Neuronal stem cell (in vitro differentiated cells): Measurements from ENCODE around the gene TPX2.
A peak's percentile ranks its signal among the peaks of the same experiment; 100 is the strongest.

Source experiments
- DNase-seq: peaks from one replicate; pipeline ENCODE4 v3.0.0-alpha.2; 2013; ENCODE audit warnings: low spot score
- H2AFZ ChIP-seq: one replicate; pipeline ENCODE4 v1.6.1; 2013; ENCODE audit warnings: mild to moderate bottlenecking, low read length, inconsistent platforms
- H2AK5ac ChIP-seq: 2 replicates; pipeline ENCODE4 v1.6.1; 2013; ENCODE audit warnings: low read depth, mild to moderate bottlenecking, inconsistent platforms, low read length, moderate library complexity, mixed read lengths
- H2BK120ac ChIP-seq: 2 replicates; pipeline ENCODE4 v1.6.1; 2013; ENCODE audit warnings: low read depth, mild to moderate bottlenecking, inconsistent platforms, low read length, moderate library complexity, mixed read lengths
- H2BK12ac ChIP-seq: one replicate; pipeline ENCODE4 v1.6.1; 2013; ENCODE audit warnings: low read length, inconsistent platforms
- H2BK15ac ChIP-seq: 2 replicates; pipeline ENCODE4 v1.6.1; 2013; ENCODE audit warnings: mild to moderate bottlenecking, low read length, inconsistent platforms, mixed read lengths
- H2BK5ac ChIP-seq: one replicate; pipeline ENCODE4 v1.6.1; 2013; ENCODE audit warnings: inconsistent platforms, mild to moderate bottlenecking, low read length, moderate library complexity
- H3K14ac ChIP-seq: one replicate; pipeline ENCODE4 v1.6.1; 2013; ENCODE audit warnings: low read length, inconsistent platforms
- H3K18ac ChIP-seq: 2 replicates; pipeline ENCODE4 v1.6.1; 2013; ENCODE audit warnings: low read length, inconsistent platforms
- H3K23ac ChIP-seq: 2 replicates; pipeline ENCODE4 v1.6.1; 2013; ENCODE audit warnings: low read depth, mild to moderate bottlenecking, mixed read lengths, low read length, inconsistent platforms; ENCODE audit not compliant: poor library complexity
- H3K27ac ChIP-seq: replicated peaks from 3 replicates; pipeline ENCODE4 v1.5.1; 2013; ENCODE audit warnings: low read length, inconsistent platforms
- H3K27me3 ChIP-seq, 3 experiments: 2 replicates each; pipeline ENCODE4 v1.6.1; 2013; ENCODE audit warnings: low read length in 3 of 3, mild to moderate bottlenecking in 2 of 3, inconsistent platforms in 1 of 3, low read depth in 1 of 3, mixed read lengths in 1 of 3, moderate library complexity in 1 of 3; ENCODE audit not compliant: control insufficient read depth in 3 of 3, insufficient read depth in 3 of 3
- H3K36me3 ChIP-seq, 2 donors: replicated peaks in 1 of 2; 2 replicates each; pipeline ENCODE4 v1.6.1; 2013; ENCODE audit warnings: low read length in 2 of 2; ENCODE audit not compliant: control insufficient read depth in 2 of 2, insufficient read depth in 2 of 2
- H3K4ac ChIP-seq: 2 replicates; pipeline ENCODE4 v1.6.1; 2013; ENCODE audit warnings: inconsistent platforms, mild to moderate bottlenecking, low read length, moderate library complexity
- H3K4me1 ChIP-seq, 2 donors: 1 replicate in 1 of 2; 2 replicates in 1 of 2; pipeline ENCODE4 v1.6.1; 2013; ENCODE audit warnings: low read length in 2 of 2, low read depth in 1 of 2; ENCODE audit not compliant: control insufficient read depth in 2 of 2, insufficient read depth in 1 of 2
- H3K4me2 ChIP-seq: one replicate; pipeline ENCODE4 v1.6.1; 2013; ENCODE audit warnings: mild to moderate bottlenecking, low read length, inconsistent platforms; ENCODE audit not compliant: insufficient read depth, poor library complexity, severe bottlenecking
- H3K4me3 ChIP-seq, 2 donors: 2 replicates each; pipeline ENCODE4 v1.5.1; 2013; ENCODE audit warnings: low read length in 2 of 2, mild to moderate bottlenecking in 2 of 2, inconsistent platforms in 1 of 2, moderate library complexity in 1 of 2
- H3K79me1 ChIP-seq: one replicate; pipeline ENCODE4 v1.6.1; 2013; ENCODE audit warnings: low read depth, mild to moderate bottlenecking, inconsistent platforms, low read length, moderate library complexity
- H3K9ac ChIP-seq: one replicate; pipeline ENCODE4 v1.6.1; 2013; ENCODE audit warnings: mild to moderate bottlenecking, low read depth, low read length, inconsistent platforms; ENCODE audit not compliant: poor library complexity
- H3K9me3 ChIP-seq, 2 donors: replicated peaks in 1 of 2; 2 replicates each; pipeline versions ENCODE3 to v1.6.1; 2013; ENCODE audit warnings: low read length in 2 of 2, mild to moderate bottlenecking in 2 of 2, inconsistent platforms in 1 of 2, low read depth in 1 of 2, mixed read lengths in 1 of 2, moderate library complexity in 1 of 2; ENCODE audit not compliant: control insufficient read depth in 2 of 2, insufficient read depth in 1 of 2
- H4K8ac ChIP-seq: one replicate; pipeline ENCODE4 v1.6.1; 2013; ENCODE audit warnings: low read depth, mild to moderate bottlenecking, inconsistent platforms, low read length, moderate library complexity
- H4K91ac ChIP-seq: one replicate; pipeline ENCODE4 v1.6.1; 2013; ENCODE audit warnings: low read length, low read depth, mild to moderate bottlenecking, inconsistent platforms; ENCODE audit not compliant: poor library complexity
- WGBS, 2 donors: extraction: QIAGEN DNeasy Blood & Tissue Kit; methylation state at CpG; one replicate each; pipeline ENCODE4 v1.1.7; 2013; ENCODE audit warnings: missing lambda C conversion rate in 2 of 2, mixed read lengths in 1 of 2; ENCODE audit not compliant: insufficient read length in 2 of 2, insufficient replicate concordance in 1 of 2; ENCODE audit errors: extremely low coverage in 2 of 2; 5-methylcytosine and 5-hydroxymethylcytosine counted together

TPX2 gene

GRCh38 chr20:31699801-31700728 is 39.0 kb upstream of the TPX2 start:
- H4K8ac ChIP-seq: no peak overlapping the region
- H3K23ac ChIP-seq: no peak overlapping the region
- H2BK5ac ChIP-seq: no peak overlapping the region
- H2BK15ac ChIP-seq: no peak overlapping the region
- H3K9me3 ChIP-seq: no peaks in the 10 kb centered on the region
- no peak overlapping the region for H2AK5ac ChIP-seq
- H3K9ac ChIP-seq: no peak overlapping the region
- no peaks in the 10 kb centered on the region for H3K27me3 ChIP-seq
- H3K14ac ChIP-seq: no peak overlapping the region
- H3K36me3 ChIP-seq: peaks cover 0 to 65% of the 10 kb centered on the region in 2 donors
- H4K91ac ChIP-seq: no peak overlapping the region
- no peak overlapping the region for H3K4ac ChIP-seq
- H3K18ac ChIP-seq: no peak overlapping the region
- no peak overlapping the region for H3K4me3 ChIP-seq
- DNase-seq: no peak
- WGBS, 2 donors: no CpG with 5 or more reads among the region's 7 CpGs
- peaks cover 0 to 2% of the 10 kb centered on the region in 2 donors for H3K4me1 ChIP-seq
- no peak overlapping the region for H3K4me2 ChIP-seq
- H3K79me1 ChIP-seq: no peaks in the 10 kb centered on the region
- no peak overlapping the region for H3K27ac ChIP-seq
- H2AFZ ChIP-seq: no peak overlapping the region
- no peak overlapping the region for H2BK120ac ChIP-seq
- no peak overlapping the region for H2BK12ac ChIP-seq

GRCh38 chr20:31700747-31701146 is 38.3 kb upstream of the TPX2 start:
- WGBS, 2 donors: no CpG with 5 or more reads among the region's 5 CpGs
- no peak overlapping the region for H3K23ac ChIP-seq

DNA sequence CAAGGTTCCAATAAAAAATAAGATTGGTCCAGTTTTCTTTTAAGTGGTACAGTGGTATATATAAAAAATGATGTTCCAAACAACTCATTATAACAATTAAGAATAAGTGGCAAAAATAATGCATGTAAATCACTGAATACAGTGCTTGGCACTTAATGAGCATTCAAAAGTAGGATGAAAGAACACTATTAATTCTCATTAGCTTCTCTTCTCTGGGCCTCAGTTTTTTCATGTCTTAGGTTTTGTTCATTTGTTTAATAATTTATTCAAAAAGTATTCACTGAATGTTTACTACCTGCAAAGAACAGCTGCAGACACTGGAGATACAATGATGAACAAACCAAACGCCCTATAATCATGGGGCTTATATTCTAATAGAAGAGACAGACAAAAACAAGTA is 37.5 kb upstream of the TPX2 start:
- no peak overlapping the region for H2AFZ ChIP-seq
- DNase-seq: no peak
- WGBS, 2 donors: no CpG with 5 or more reads among the region's 1 CpG
- H3K27me3 ChIP-seq: no peaks in the 10 kb centered on the region
- no peak overlapping the region for H3K14ac ChIP-seq
- H3K79me1 ChIP-seq: no peaks in the 10 kb centered on the region
- peaks cover 1 to 66% of the 10 kb centered on the region in 2 donors for H3K36me3 ChIP-seq
- H2AK5ac ChIP-seq: no peak overlapping the region
- no peak overlapping the region for H2BK5ac ChIP-seq
- no peak overlapping the region for H3K4me2 ChIP-seq
- no peak overlapping the region for H3K9ac ChIP-seq
- H3K18ac ChIP-seq: no peak overlapping the region
- H4K91ac ChIP-seq: no peak overlapping the region
- H2BK12ac ChIP-seq: no peak overlapping the region
- H2BK15ac ChIP-seq: no peak overlapping the region
- peaks cover 0 to 2% of the 10 kb centered on the region in 2 donors for H3K4me1 ChIP-seq
- no peak overlapping the region for H2BK120ac ChIP-seq
- no peak overlapping the region for H3K27ac ChIP-seq
- no peak overlapping the region for H3K23ac ChIP-seq
- no peak overlapping the region for H3K4ac ChIP-seq
- no peak overlapping the region for H4K8ac ChIP-seq
- no peaks in the 10 kb centered on the region for H3K9me3 ChIP-seq
- H3K4me3 ChIP-seq: no peak overlapping the region

More at GRCh38 chr20:31700747-31701146, 38.3 kb upstream of the TPX2 start:
- H2AFZ ChIP-seq: no peak overlapping the region
- H3K4me1 ChIP-seq: peaks cover 0 to 2% of the 10 kb centered on the region in 2 donors
- H2AK5ac ChIP-seq: no peak overlapping the region
- H2BK15ac ChIP-seq: no peak overlapping the region
- H3K4ac ChIP-seq: no peak overlapping the region
- H3K27me3 ChIP-seq: no peaks in the 10 kb centered on the region
- DNase-seq: no peak
- peaks cover 0 to 66% of the 10 kb centered on the region in 2 donors for H3K36me3 ChIP-seq
- no peak overlapping the region for H2BK12ac ChIP-seq
- no peak overlapping the region for H2BK120ac ChIP-seq
- H3K18ac ChIP-seq: no peak overlapping the region
- no peak overlapping the region for H3K14ac ChIP-seq
- no peak overlapping the region for H3K9ac ChIP-seq
- H4K8ac ChIP-seq: no peak overlapping the region
- H3K27ac ChIP-seq: no peak overlapping the region
- H3K9me3 ChIP-seq: no peaks in the 10 kb centered on the region
- H3K79me1 ChIP-seq: no peaks in the 10 kb centered on the region
- no peak overlapping the region for H3K4me2 ChIP-seq
- H3K4me3 ChIP-seq: no peak overlapping the region
- no peak overlapping the region for H4K91ac ChIP-seq
- no peak overlapping the region for H2BK5ac ChIP-seq

- Histone ChIP-seq H4K91ac (no peak overlapping the region), H3K27me3 (no peaks in the 10 kb centered on the region), H3K4me1 (peaks cover 0 to 2% of the 10 kb centered on the region in 2 donors), H3K9me3 (no peaks in the 10 kb centered on the region), H3K4ac (no peak overlapping the region), H2BK15ac (no peak overlapping the region), H3K4me3 (no peak overlapping the region), H3K23ac (no peak overlapping the region), H2BK12ac (no peak overlapping the region), H3K18ac (no peak overlapping the region), H3K36me3 (peaks cover 5 to 72% of the 10 kb centered on the region in 2 donors), H3K79me1 (peaks cover 3% of the 10 kb centered on the region), H3K9ac (no peak overlapping the region), H2BK5ac (no peak overlapping the region), H4K8ac (no peak overlapping the region), H3K14ac (no peak overlapping the region), H3K27ac (peak overlapping the region; percentile 34), H2BK120ac (no peak overlapping the region), H3K4me2 (no peak overlapping the region), H2AK5ac (no peak overlapping the region), H2AFZ (no peak overlapping the region)
- WGBS, 2 donors: no CpG with 5 or more reads among the region's 11 CpGs
- DNase-seq: no peak
Measured at GRCh38 chr20:31704225-31705119, 34.6 kb upstream of the TPX2 start.
